Chondrocyte (in vitro differentiated cells): ENCODE data around the gene MEF2B. TPM values are rescaled to one million over a fixed set of nuclear protein-coding genes. Genes with fewer than 3 reads are reported as not detected.
"Not testable (repeated sequence)": the region's sequence is repeated elsewhere in the genome, so short reads cannot be mapped to it uniquely, and the experiment has no call there.

Experiments used
- DNase-seq: peaks from one replicate; pipeline ENCODE4 v3.0.0; 2021; ENCODE audit warnings: mixed read lengths, low spot score
- H3K27ac Mint-ChIP-seq: one replicate; pipeline ENCODE4 v1.8.0; 2021; ENCODE audit warnings: mild to moderate bottlenecking, moderate library complexity, mixed read lengths; ENCODE audit not compliant: unreplicated experiment
- H3K27me3 Mint-ChIP-seq: 2 replicates; pipeline ENCODE4 v1.8.0; 2021; ENCODE audit warnings: low read depth, mixed read lengths
- H3K36me3 Mint-ChIP-seq: 2 replicates; pipeline ENCODE4 v1.8.0; 2021; ENCODE audit warnings: low read depth, mixed read lengths
- H3K4me1 Mint-ChIP-seq: 2 replicates; pipeline ENCODE4 v1.8.0; 2021; ENCODE audit warnings: low read depth, mild to moderate bottlenecking, mixed read lengths
- H3K4me3 Mint-ChIP-seq: one replicate; pipeline ENCODE4 v1.8.0; 2021; ENCODE audit warnings: mild to moderate bottlenecking, moderate library complexity, mixed read lengths; ENCODE audit not compliant: unreplicated experiment
- H3K9me3 Mint-ChIP-seq: 2 replicates; pipeline ENCODE4 v1.8.0; 2021; ENCODE audit warnings: low read depth, mixed read lengths
- CTCF ChIP-seq: fragments of 200-600 bp; sonication (generic); IDR thresholded peaks from 2 replicates; pipeline ENCODE4 v1.5.0; 2021; ENCODE audit warnings: antibody characterized with exemption, mild to moderate bottlenecking, moderate library complexity
- total RNA-seq: library from RNA; stranded (reverse); gene quantifications from 3 replicates; pipeline ENCODE4 v1.2.1, GENCODE V29; 2021

The MEF2B gene
- total RNA-seq, 1 donor from 2014 or later, result 1.2 TPM

GRCh38 chr19:19179548-19180441, 9.7 kb upstream of the MEF2B start:
- Mint-ChIP-seq H3K4me3 (no peak overlapping the region), H3K27ac (no peak overlapping the region), H3K27me3 (no peaks in the 10 kb centered on the region), H3K9me3 (no peaks in the 10 kb centered on the region), H3K4me1 (no peaks in the 10 kb centered on the region), H3K36me3 (peaks cover 10% of the 10 kb centered on the region)
- TF ChIP-seq CTCF, result no peak
- no peak for DNase-seq

- H3K36me3 Mint-ChIP-seq, result peaks cover 3% of the 10 kb centered on the region
- H3K27me3 Mint-ChIP-seq, result no peaks in the 10 kb centered on the region
- H3K4me3 Mint-ChIP-seq, result no peak overlapping the region
- DNase-seq, result no peak
- H3K9me3 Mint-ChIP-seq, result no peaks in the 10 kb centered on the region
- peaks cover 3% of the 10 kb centered on the region for H3K4me1 Mint-ChIP-seq
- no peak overlapping the region for H3K27ac Mint-ChIP-seq
- no peak for TF ChIP-seq CTCF
Observed at GRCh38 chr19:19176950-19177349, 6.9 kb upstream of the MEF2B start.

GRCh38 chr19:19173243-19173642, 3.2 kb upstream of the MEF2B start:
- not testable (repeated sequence) for H3K9me3 Mint-ChIP-seq, H3K4me3 Mint-ChIP-seq, DNase-seq, H3K36me3 Mint-ChIP-seq, H3K27ac Mint-ChIP-seq, H3K27me3 Mint-ChIP-seq
- H3K4me1 Mint-ChIP-seq, result peaks cover 25% of the 10 kb centered on the region

- Mint-ChIP-seq H3K27me3 (no peaks in the 10 kb centered on the region), H3K27ac (no peak overlapping the region), H3K9me3 (no peaks in the 10 kb centered on the region), H3K4me1 (peaks cover 25% of the 10 kb centered on the region), H3K36me3 (no peaks in the 10 kb centered on the region), H3K4me3 (no peak overlapping the region)
- DNase-seq, result no peak
- TF ChIP-seq CTCF, result no peak
Observed at GRCh38 chr19:19171821-19172532, 1.9 kb upstream of the MEF2B start.

GRCh38 chr19:19170873-19171672, 1.0 kb upstream of the MEF2B start:
- H3K36me3 Mint-ChIP-seq, result no peaks in the 10 kb centered on the region
- H3K27me3 Mint-ChIP-seq, result no peaks in the 10 kb centered on the region
- no peaks in the 10 kb centered on the region for H3K9me3 Mint-ChIP-seq
- DNase-seq, result no peak
- H3K27ac Mint-ChIP-seq, result no peak overlapping the region
- peak overlapping the region; percentile 55 for H3K4me3 Mint-ChIP-seq
- H3K4me1 Mint-ChIP-seq, result peaks cover 25% of the 10 kb centered on the region
- TF ChIP-seq CTCF, result no peak
